SK-N-SH (cell line): ENCODE measurements around the gene HPS6. TPM values are rescaled to one million over a fixed set of nuclear protein-coding genes. Genes with fewer than 3 reads are reported as not detected.

Experiments
- CTCF ChIA-PET: fragments of 300-600, 350-600 bp; formaldehyde crosslinking; extraction: SDS; loops from one replicate; lab custom pipeline; 2021; lab: Yijun Ruan, JAX
- POLR2A ChIA-PET: fragments of 350-600 bp; sonication (Branson Sonifier 250); formaldehyde crosslinking; extraction: SDS; loops from one replicate; lab custom pipeline; 2020; ENCODE audit warnings: antibody characterized with exemption, inconsistent platforms; lab: Yijun Ruan, JAX
- DNase-seq: peaks from one replicate; pipeline ENCODE4 v3.0.0; 2012
- H2AFZ ChIP-seq: fragments of 200-600 bp; sonication (generic); 2 replicates; pipeline ENCODE4 v1.8.1; 2016; ENCODE audit warnings: antibody characterized with exemption, mild to moderate bottlenecking, low read depth
- H3F3A ChIP-seq: fragments of 200-600 bp; sonication (generic); replicated peaks from 2 replicates; pipeline ENCODE3; 2016; ENCODE audit warnings: antibody characterized with exemption, mild to moderate bottlenecking; ENCODE audit not compliant: insufficient read depth
- H3K27ac ChIP-seq, 2 experiments: fragments of 200-500 bp in 1 of 2; fragments of 200-600 bp in 1 of 2; sonication (Bioruptor generic) in 1 of 2; sonication (generic), shearing (Covaris generic) in 1 of 2; 2 replicates each; pipeline versions ENCODE4 v1.5.1 to v1.6.1; 2014 to 2016; ENCODE audit warnings: low read depth in 2 of 2, inconsistent platforms in 1 of 2, low read length in 1 of 2, mild to moderate bottlenecking in 1 of 2, mixed read lengths in 1 of 2
- H3K27me3 ChIP-seq: fragments of 200-600 bp; sonication (generic), shearing (Covaris generic); 2 replicates; pipeline ENCODE4 v1.6.1; 2016; ENCODE audit warnings: mixed run types; ENCODE audit not compliant: insufficient read depth
- H3K36me3 ChIP-seq, 2 experiments: fragments of 200-500 bp in 1 of 2; fragments of 200-600 bp in 1 of 2; sonication (Bioruptor generic) in 1 of 2; sonication (generic) in 1 of 2; replicated peaks in 1 of 2; 2 replicates each; pipeline versions ENCODE3 to v1.5.1; 2014 to 2016; ENCODE audit warnings: low read length in 1 of 2, mild to moderate bottlenecking in 1 of 2; ENCODE audit not compliant: insufficient read depth in 2 of 2, control insufficient read depth in 1 of 2
- H3K4me1 ChIP-seq, 2 experiments: fragments of 200-500 bp in 1 of 2; fragments of 200-600 bp in 1 of 2; sonication (Bioruptor generic) in 1 of 2; sonication (generic), shearing (Covaris generic) in 1 of 2; 2 replicates each; pipeline versions ENCODE4 v1.5.1 to v1.6.1; 2014 to 2016; ENCODE audit warnings: low read depth in 1 of 2, low read length in 1 of 2, mixed run types in 1 of 2; ENCODE audit not compliant: insufficient read depth in 2 of 2, control insufficient read depth in 1 of 2
- H3K4me2 ChIP-seq: fragments of 200-600 bp; sonication (generic), shearing (Covaris generic); 2 replicates; pipeline ENCODE4 v1.6.1; 2017; ENCODE audit warnings: mixed run types
- H3K4me3 ChIP-seq, 2 experiments: fragments of 200-500 bp in 1 of 2; fragments of 200-600 bp in 1 of 2; sonication (Bioruptor generic) in 1 of 2; sonication (generic), shearing (Covaris generic) in 1 of 2; 2 replicates each; pipeline versions ENCODE4 v1.5.1 to v1.8.1; 2014 to 2016; ENCODE audit warnings: low read depth in 2 of 2, inconsistent platforms in 1 of 2, low read length in 1 of 2, mild to moderate bottlenecking in 1 of 2, mixed read lengths in 1 of 2, moderate library complexity in 1 of 2
- H3K79me2 ChIP-seq: fragments of 200-600 bp; sonication (generic); 2 replicates; pipeline ENCODE4 v1.8.1; 2017; ENCODE audit warnings: mild to moderate bottlenecking; ENCODE audit not compliant: insufficient read depth
- H3K9ac ChIP-seq: fragments of 200-600 bp; sonication (generic); 2 replicates; pipeline ENCODE4 v1.6.1; 2017; ENCODE audit warnings: mixed run types
- H3K9me2 ChIP-seq: fragments of 200-600 bp; sonication (generic); 2 replicates; pipeline ENCODE4 v1.6.1; 2017; ENCODE audit warnings: mixed run types
- H3K9me3 ChIP-seq: fragments of 200-600 bp; sonication (generic); 2 replicates; pipeline ENCODE4 v1.6.1; 2017; ENCODE audit warnings: mixed run types, mild to moderate bottlenecking, moderate library complexity
- H4K20me1 ChIP-seq: fragments of 200-600 bp; sonication (generic); 2 replicates; pipeline ENCODE4 v1.6.1; 2017; ENCODE audit warnings: mild to moderate bottlenecking, mixed run types; ENCODE audit not compliant: insufficient read depth
- CHD2 ChIP-seq: fragments of 150-350 bp; IDR thresholded peaks from 2 replicates; pipeline ENCODE4 v1.6.1; 2018; ENCODE audit warnings: low read length; ENCODE audit not compliant: partially characterized antibody
- GABPA ChIP-seq: IDR thresholded peaks from 2 replicates; pipeline ENCODE4 v1.4.0; 2012; ENCODE audit warnings: low read depth, mild to moderate bottlenecking
- IRF3 ChIP-seq: fragments of 150-350 bp; IDR thresholded peaks from 2 replicates; pipeline ENCODE4 v1.6.1; 2016; ENCODE audit warnings: mild to moderate bottlenecking, low read depth, low read length
- MAX ChIP-seq: IDR thresholded peaks from 2 replicates; pipeline ENCODE4 v1.4.0; 2012; ENCODE audit warnings: low read depth
- POLR2AphosphoS5 ChIP-seq: IDR thresholded peaks from 2 replicates; pipeline ENCODE4 v1.6.1; 2012; ENCODE audit warnings: low read depth, low read length
- REST ChIP-seq: IDR thresholded peaks from 2 replicates; pipeline ENCODE4 v1.6.1; 2012; ENCODE audit warnings: mild to moderate bottlenecking, low read depth, low read length, moderate library complexity
- RXRA ChIP-seq: IDR thresholded peaks from 2 replicates; pipeline ENCODE4 v1.4.0; 2012; ENCODE audit warnings: low read depth, mild to moderate bottlenecking, borderline replicate concordance
- SMC3 ChIP-seq: IDR thresholded peaks from 2 replicates; pipeline ENCODE4 v1.6.1; 2012; ENCODE audit warnings: low read depth, low read length, improper control_type of control experiment
- WGBS: methylation state at CpG from one replicate; pipeline ENCODE4 v1.1.6; 2017; ENCODE audit warnings: low lambda C conversion rate; 5-methylcytosine and 5-hydroxymethylcytosine counted together
- polyA plus RNA-seq, 3 experiments: library from polyadenylated mRNA; depleted of rRNA; stranded (reverse); fragments of >200 nt; gene quantifications; 2 replicates each; pipeline ENCODE4 v1.2.3, GENCODE V29; 2012

The HPS6 gene
- polyA plus RNA-seq, 1 of the 3 experiments (the other 2 are of a cell fraction): 7.8 TPM

- Histone ChIP-seq H3K4me1 (peaks cover 8 to 12% of the 10 kb centered on the region in 2 experiments; a peak in 3 of 4 replicates), H3K9ac (peak overlapping the region; percentile 96), H3K4me2 (peak overlapping the region; percentile 98), H4K20me1 (peaks cover 19% of the 10 kb centered on the region), H3K27me3 (no peaks in the 10 kb centered on the region), H3K79me2 (peaks cover 40% of the 10 kb centered on the region), H3K4me3 (peak overlapping the region; percentile 78 to 92), H3K9me2 (no peaks in the 10 kb centered on the region), H3F3A (peaks cover 10% of the 10 kb centered on the region), H3K36me3 (peaks cover 4 to 23% of the 10 kb centered on the region in 2 experiments), H3K27ac (peak overlapping the region; percentile 74), H3K9me3 (no peaks in the 10 kb centered on the region), H2AFZ (peak overlapping the region; percentile 91)
- WGBS: 0% methylated on average over 1 of the region's 63 CpGs
- TF ChIP-seq RXRA (no peak), POLR2AphosphoS5 (0 out of 2 replicates have a peak, but pooled peaks have one; percentile 20)
- ChIA-PET POLR2A (interaction anchor here (1.0 kb wide), 1 partner anchor 9 kb away, joined by 3 read pairs; no protein-coding TSS in a partner anchor), CTCF (interaction anchor here (0.7 to 5.4 kb wide), 9 partner anchors 8 to 225 kb away, joined by 3 to 25 read pairs (median 5); partner anchors contain the start of gene ARMH3)
- DNase-seq: peak; percentile 79
Measured at GRCh38 chr10:102065561-102066398, 631 bp downstream of the HPS6 start.

- H3K36me3 ChIP-seq: peaks cover 4 to 23% of the 10 kb centered on the region in 2 experiments
- H3K4me3 ChIP-seq: peak overlapping the region; percentile 78 to 92
- DNase-seq: no peak
- H2AFZ ChIP-seq: no peak overlapping the region
- H3K79me2 ChIP-seq: peaks cover 40% of the 10 kb centered on the region
- no peak overlapping the region for H3K27ac ChIP-seq
- POLR2A ChIA-PET: interaction anchor here (0.5 to 1.2 kb wide), 2 partner anchors 34 to 248 kb away, joined by 4 read pairs; partner anchors contain the start of gene OGA
- H3K9ac ChIP-seq: peak overlapping the region; percentile 96
- H3K9me2 ChIP-seq: no peaks in the 10 kb centered on the region
- no peaks in the 10 kb centered on the region for H3K9me3 ChIP-seq
- peaks cover 8 to 12% of the 10 kb centered on the region in 2 experiments; a peak in 3 of 4 replicates for H3K4me1 ChIP-seq
- 90% methylated on average over 11 of the region's 16 CpGs for WGBS
- TF ChIP-seq POLR2AphosphoS5 (no peak), SMC3 (no peak), REST (no peak), MAX (no peak), CHD2 (no peak), IRF3 (no peak), GABPA (no peak)
- peak overlapping the region; percentile 98 for H3K4me2 ChIP-seq
- no peaks in the 10 kb centered on the region for H3K27me3 ChIP-seq
- peaks cover 10% of the 10 kb centered on the region for H3F3A ChIP-seq
- CTCF ChIA-PET: interaction anchor here (0.7 to 5.4 kb wide), 6 partner anchors 9 to 225 kb away, joined by 3 to 25 read pairs (median 6); no protein-coding TSS in a partner anchor
- peaks cover 19% of the 10 kb centered on the region for H4K20me1 ChIP-seq
Measured at GRCh38 chr10:102066399-102067088, 1.4 kb downstream of the HPS6 start.
